GM21423 (cell line): ENCODE measurements around the gene LDLRAD4.

Source experiments
- ATAC-seq: cut with Tn5 transposase; IDR thresholded peaks from one replicate; pipeline ENCODE4 v1.9.1; 2021; ENCODE audit warnings: mild to moderate bottlenecking, moderate library complexity; ENCODE audit not compliant: unreplicated experiment

The LDLRAD4 gene

GRCh38 chr18:13399511-13399910, 181.0 kb downstream of the LDLRAD4 start:
- no peak for ATAC-seq

DNA sequence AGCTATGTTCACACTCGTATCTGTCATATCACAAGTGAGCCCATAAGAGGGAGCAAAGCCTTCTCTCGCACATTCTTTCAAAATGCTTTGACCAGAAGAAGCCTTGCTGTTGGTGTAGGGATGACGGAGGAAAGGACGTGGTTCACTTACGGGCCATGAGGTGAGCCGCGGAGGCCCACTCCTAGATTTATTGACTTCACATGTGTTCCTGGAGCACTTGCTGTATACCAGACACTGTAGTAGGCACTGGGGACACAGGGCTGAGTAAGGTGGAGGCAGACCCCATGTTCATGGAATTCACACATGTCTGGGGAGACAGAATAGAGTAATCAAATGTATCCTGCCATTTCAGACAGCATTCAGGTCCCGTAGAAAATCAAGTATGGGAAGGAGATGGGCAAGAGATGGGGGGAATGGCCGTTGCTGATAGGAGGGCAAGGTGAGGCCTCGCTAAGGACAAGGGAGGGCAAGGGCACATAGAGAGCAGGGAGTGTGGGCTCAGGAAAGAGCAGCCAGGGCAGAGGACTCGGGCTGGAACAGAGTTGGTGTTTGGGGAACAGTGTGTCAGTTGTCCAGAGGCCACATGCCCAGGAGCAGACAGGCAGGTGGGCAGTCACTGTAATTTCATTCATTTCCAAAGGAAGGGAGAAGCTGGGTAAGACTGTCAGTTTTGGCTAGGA, 182.2 kb downstream of the LDLRAD4 start:
- no peak for ATAC-seq

DNA sequence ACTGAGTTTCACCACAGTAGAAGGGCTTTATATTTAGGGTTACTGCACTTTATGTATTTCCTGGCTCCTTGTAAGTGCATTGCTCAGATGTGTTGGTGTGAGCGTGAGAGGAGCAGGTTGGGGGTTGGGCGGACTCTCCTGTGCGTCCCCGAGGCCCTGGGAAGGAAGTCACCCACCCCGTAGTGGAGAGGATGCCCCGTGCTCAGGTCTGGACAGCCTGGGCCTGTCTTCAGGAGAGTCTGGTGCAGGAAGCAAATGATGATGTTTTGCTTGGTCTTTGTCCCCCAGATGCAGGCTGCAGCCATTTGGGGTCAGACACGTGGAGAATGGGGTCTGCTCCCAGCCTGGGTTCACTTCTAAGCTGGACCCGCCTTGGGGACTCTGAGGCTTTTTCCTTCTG, 182.8 kb downstream of the LDLRAD4 start:
- no peak for ATAC-seq

- ATAC-seq, result no peak
These were observed 183.3 kb downstream of the LDLRAD4 start for GRCh38 chr18:13401826-13402225.

GRCh38 chr18:13403786-13404549, 185.4 kb downstream of the LDLRAD4 start:
- ATAC-seq, result no peak

DNA sequence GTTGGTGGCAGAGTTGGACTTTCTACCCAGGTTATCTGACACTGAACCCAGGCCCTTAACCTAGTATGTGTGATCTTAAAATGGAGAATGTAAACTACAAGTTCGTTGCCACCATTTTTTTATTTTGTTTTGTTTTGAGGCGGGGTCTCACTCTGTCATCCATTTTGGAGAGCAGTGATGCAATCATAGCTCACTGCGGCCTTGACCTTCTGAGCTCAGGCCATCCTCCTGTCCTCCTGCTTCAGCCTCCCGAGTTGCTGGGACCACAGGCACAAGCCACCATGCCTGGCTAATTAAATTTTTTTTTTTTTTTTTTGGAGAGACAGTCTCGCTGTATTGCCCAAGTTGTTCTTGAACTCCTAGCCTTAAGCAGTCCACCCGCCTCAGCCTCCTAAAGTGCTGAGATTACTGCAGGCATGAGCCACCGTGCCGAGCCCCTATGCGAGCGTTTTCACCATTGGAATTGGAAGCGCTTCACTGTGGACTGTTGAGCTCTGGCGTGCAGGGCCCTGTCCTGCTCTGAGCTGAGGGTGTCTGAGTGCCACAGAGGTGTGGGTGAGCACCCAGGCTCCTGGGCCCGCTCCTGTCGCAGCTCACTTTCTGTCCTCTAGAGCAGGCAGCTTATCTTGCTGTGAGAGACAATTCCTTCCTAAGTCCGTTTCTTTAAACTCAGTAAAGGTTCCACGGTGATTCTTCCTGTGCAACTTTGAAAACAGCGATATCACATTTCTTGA, 186.9 kb downstream of the LDLRAD4 start:
- ATAC-seq, result no peak

DNA sequence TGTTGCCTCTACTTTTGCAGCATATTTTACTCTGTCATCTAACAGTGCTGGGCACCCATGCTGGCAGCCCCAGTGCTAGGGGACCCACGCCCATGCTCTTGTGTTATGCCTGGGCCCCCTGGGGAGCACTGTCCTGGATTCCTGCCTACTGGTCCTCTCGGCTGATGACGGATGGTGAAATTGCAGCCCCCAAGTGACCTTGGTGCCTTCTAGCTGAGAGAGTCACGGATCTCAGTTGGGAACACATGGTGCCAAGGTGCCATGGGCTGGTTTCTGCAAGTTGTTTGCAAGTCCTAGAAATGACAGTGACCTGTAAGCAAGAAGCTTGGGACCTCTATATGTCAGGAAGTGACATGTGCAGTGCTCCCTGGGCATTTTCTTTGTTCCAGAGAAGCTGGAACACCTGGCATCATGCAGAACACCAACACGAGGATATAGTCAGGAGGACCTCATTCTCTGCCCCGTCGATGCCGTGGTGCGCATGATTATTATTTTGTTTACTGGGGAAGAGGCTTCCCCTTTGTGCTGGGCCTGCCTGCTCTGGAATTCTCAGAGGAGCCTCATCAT, 187.6 kb downstream of the LDLRAD4 start:
- no peak for ATAC-seq

DNA sequence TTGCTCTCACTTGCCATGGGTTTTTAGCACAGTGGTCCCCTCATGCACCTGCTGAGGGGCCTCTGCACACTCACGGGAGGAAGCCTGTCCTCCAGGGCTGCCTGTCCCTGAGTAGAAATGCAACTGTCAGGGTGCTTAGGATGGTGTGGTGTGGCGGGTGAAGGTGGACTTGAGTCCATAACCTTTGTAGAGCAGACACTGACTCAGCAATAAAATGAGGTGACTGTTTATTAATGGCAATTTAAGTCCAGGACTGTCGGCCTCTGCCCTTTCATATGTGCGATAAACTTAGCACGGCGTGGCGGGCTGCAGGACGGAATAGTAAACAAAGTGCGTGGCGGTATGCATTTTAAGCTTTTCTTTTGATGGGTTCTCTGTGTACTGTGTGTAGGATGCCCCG, 188.2 kb downstream of the LDLRAD4 start:
- ATAC-seq, result no peak

GRCh38 chr18:13407484-13407883, 188.9 kb downstream of the LDLRAD4 start:
- no peak for ATAC-seq

GRCh38 chr18:13409026-13409425, 190.5 kb downstream of the LDLRAD4 start:
- ATAC-seq, result no peak

DNA sequence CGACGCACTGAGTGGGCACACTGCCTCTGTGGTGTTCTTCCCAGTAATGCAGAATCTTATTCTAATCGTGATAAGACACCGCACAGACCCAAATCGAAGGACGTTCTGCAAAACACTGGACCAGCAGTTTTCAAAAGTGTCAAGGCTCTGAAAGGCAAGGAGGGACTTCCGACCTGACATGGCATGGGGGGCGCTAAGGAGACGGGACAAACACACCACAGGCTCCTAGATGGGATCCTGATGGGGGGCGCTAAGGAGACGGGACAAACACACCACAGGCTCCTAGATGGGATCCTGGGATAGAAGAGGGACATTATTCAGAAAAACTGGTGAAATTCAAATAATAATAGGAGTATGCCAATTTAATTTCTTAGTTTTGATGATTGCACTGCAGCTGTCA, 191.4 kb downstream of the LDLRAD4 start:
- no peak for ATAC-seq

GRCh38 chr18:13410471-13410870, 191.9 kb downstream of the LDLRAD4 start:
- no peak for ATAC-seq

DNA sequence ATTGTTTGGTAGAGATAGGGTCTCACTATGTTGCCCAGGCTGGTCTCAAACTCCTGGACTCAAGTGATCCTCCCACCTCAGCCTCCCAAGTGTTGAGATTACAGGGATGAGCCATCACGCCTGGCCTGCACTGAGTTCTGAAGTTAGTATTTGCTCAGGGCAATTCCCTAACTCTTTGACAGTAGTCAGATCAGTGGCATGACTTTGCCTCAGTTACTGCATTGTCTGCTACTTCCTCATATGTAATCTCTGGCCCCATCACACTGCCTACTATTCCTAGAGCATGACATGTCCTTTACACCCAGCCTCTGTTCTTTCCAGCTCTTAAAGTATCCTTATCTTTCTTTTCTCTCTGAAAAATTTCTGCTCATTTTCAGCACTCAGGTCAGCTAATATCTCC, 193.5 kb downstream of the LDLRAD4 start:
- no peak for ATAC-seq

DNA sequence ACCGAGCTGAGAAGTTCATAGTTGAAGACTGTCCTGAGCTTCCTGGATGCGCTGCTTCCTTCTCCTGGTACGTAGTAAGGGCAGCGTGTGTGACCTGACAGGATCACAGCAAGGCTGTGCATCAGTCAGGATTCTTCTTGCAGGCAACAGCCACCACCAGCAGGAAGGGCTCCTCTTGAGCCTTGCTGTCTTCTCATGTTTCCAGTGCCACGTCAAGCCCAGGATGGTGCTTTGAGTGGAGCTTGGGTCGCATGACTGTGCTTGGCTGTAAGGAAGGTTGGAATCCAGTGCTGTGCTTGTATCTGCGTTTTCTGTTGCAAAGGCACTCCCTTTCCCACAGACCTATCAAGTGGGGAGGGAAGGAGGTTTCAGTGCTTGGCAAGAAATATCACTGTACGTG, 194.3 kb downstream of the LDLRAD4 start:
- no peak for ATAC-seq

DNA sequence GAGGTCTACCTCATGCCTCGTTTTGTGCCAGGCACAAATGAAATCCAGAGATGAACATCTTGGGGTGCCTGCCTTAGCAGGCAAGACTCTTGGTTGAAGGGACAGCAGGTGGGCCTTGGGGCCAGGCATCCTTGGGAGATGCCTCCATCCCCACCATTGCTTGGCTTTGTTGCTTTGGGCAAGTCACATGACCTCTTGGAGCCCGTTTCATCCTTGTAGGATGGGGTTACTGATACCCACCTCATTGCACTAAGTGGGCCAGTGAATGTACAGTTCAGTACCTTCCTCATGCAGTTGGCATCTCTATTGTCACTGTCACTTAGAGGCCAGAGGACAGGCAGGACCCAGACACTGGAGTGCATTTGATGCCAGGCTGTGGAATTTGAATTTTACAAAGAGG, 195.5 kb downstream of the LDLRAD4 start:
- no peak for ATAC-seq

DNA sequence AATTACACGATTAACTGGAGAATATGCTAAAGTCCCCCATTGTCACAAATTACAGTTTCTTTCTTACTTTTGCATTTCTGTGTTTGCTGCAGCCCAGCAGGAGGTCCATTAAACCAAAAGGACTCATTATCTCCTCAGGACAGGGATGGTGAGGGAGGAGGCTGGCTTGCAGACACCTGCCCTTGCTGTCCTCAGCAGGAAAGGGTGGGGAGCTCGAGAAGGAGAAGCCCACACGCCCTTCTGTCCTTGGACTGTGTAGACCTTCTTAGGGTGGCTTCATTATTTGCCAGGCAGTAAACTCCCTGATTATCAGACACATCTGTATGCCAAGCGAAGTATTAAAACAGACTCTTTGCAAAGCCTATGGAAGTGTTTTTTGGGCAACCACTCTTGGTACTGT, 196.0 kb downstream of the LDLRAD4 start:
- no peak for ATAC-seq

DNA sequence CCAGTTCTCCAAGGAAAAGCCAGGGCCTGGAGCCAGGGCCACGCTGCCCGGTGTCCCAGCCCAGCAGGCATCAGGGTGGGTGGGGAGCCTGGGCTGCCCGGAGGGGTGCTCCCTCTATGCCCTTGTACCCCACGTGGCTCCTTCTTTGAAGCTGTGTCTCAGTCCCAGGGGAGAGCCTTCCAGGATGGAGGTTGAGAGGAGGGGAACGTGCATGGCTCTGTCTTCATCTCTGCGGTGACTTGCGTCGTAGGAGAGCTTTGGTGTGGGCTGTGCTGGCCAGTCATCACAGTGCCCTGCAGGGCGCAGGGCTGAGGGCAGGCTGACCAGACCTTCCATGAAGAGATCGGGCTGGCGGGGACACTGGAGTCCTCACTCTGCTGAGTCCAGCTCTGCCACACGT, 197.2 kb downstream of the LDLRAD4 start:
- no peak for ATAC-seq

- ATAC-seq, result no peak
These were observed 197.6 kb downstream of the LDLRAD4 start for GRCh38 chr18:13416208-13416607.

GRCh38 chr18:13416848-13417247, 198.3 kb downstream of the LDLRAD4 start:
- ATAC-seq, result no peak

GRCh38 chr18:13418013-13418710, 199.6 kb downstream of the LDLRAD4 start:
- ATAC-seq, result no peak
